ENCODE measurements around the gene MARVELD1. TPM values are rescaled to one million over a fixed set of nuclear protein-coding genes. Genes with fewer than 3 reads are reported as not detected.

The MARVELD1 gene
- total and polyA plus RNA-seq, 2 of the 13 experiments (the other 11 are each of a cell fraction or from before 2014, with no cell fraction given): not detected

- TF ChIP-seq ZNF142 (CRISPR knock-in tag; IDR thresholded peaks at IDR 0.05) (no peak), BHLHE40 (IDR thresholded peaks at IDR 0.05; ENCODE audit: low read length) (no peak), GTF3A (CRISPR knock-in tag; conservative IDR thresholded peaks at IDR 0.05) (no peak), TEAD3 (CRISPR knock-in tag; optimal IDR thresholded peaks at IDR 0.05; ENCODE audit: borderline replicate concordance) (peak; percentile 78), GABPB1 (CRISPR knock-in tag; IDR thresholded peaks at IDR 0.05) (no peak), XBP1 (CRISPR knock-in tag; IDR thresholded peaks at IDR 0.05) (no peak), STAG1 (CRISPR knock-in tag; IDR thresholded peaks at IDR 0.05) (peak; percentile 94), FOXK1 (CRISPR knock-in tag; IDR thresholded peaks at IDR 0.05; ENCODE audit: borderline replicate concordance, low read depth) (peak; percentile 6; the same call in 1 of the 2 replicates), MYC (CRISPR knock-in tag; IDR thresholded peaks at IDR 0.05; ENCODE audit: borderline replicate concordance) (no peak), HNRNPUL1 (IDR thresholded peaks at IDR 0.05; ENCODE audit: low read depth, low read length) (no peak), SNAPC5 (CRISPR knock-in tag; IDR thresholded peaks at IDR 0.05; ENCODE audit: borderline replicate concordance) (no peak), RFXANK (CRISPR knock-in tag; IDR thresholded peaks at IDR 0.05) (no peak), PCBP1 (IDR thresholded peaks at IDR 0.05; ENCODE audit: borderline replicate concordance, low read depth, low read length) (no peak), CBX2 (IDR thresholded peaks at IDR 0.05; ENCODE audit: low read depth, low read length) (no peak), CBX2 (CRISPR knock-in tag; IDR thresholded peaks at IDR 0.05; ENCODE audit: low read depth) (no peak), ERF (CRISPR knock-in tag; IDR thresholded peaks at IDR 0.05) (peak; percentile 59; the same call in 1 of the 2 replicates), ZXDC (CRISPR knock-in tag; IDR thresholded peaks at IDR 0.05) (no peak), ZNF335 (CRISPR knock-in tag; IDR thresholded peaks at IDR 0.05) (no peak), ONECUT2 (CRISPR knock-in tag; IDR thresholded peaks at IDR 0.05) (no peak), HMGXB4 (CRISPR knock-in tag; IDR thresholded peaks at IDR 0.05; ENCODE audit: borderline replicate concordance in 1 of 2, low read depth in 1 of 2) (no peak), RFX3 (CRISPR knock-in tag; IDR thresholded peaks at IDR 0.05) (no peak)
These were observed 18.0 kb downstream of the MARVELD1 start (continued) for GRCh38 chr10:97731346-97732051.

All from HepG2 (cell line).